OCI-LY1 (cell line): ENCODE measurements around the gene TMEM119.

Experiments used
- H2AFZ ChIP-seq: fragments of 200-600 bp; sonication (generic), shearing (Covaris generic); 2 replicates; pipeline ENCODE4 v1.6.0; 2014; ENCODE audit warnings: antibody characterized with exemption, mild to moderate bottlenecking, low read length
- H3F3A ChIP-seq: fragments of 200-600 bp; sonication (generic), shearing (Covaris generic); 2 replicates; pipeline ENCODE4 v1.6.0; 2014; ENCODE audit warnings: mild to moderate bottlenecking, antibody characterized with exemption, low read length, moderate library complexity; ENCODE audit not compliant: insufficient read depth
- H3K27ac ChIP-seq: fragments of 200-600 bp; sonication (generic); 2 replicates; pipeline ENCODE4 v1.5.1; 2014; ENCODE audit warnings: low read length, mixed run types, mild to moderate bottlenecking, low read depth; ENCODE audit not compliant: poor library complexity, severe bottlenecking
- H3K27me3 ChIP-seq: fragments of 200-600 bp; sonication (generic); 2 replicates; pipeline ENCODE4 v1.6.0; 2014; ENCODE audit warnings: antibody characterized with exemption, mild to moderate bottlenecking, low read length, moderate library complexity; ENCODE audit not compliant: insufficient read depth
- H3K36me3 ChIP-seq: fragments of 200-600 bp; sonication (generic); 2 replicates; pipeline ENCODE4 v1.6.1; 2014; ENCODE audit warnings: mild to moderate bottlenecking, antibody characterized with exemption, low read length, moderate library complexity, mixed read lengths; ENCODE audit not compliant: insufficient read depth
- H3K4me1 ChIP-seq: fragments of 200-600 bp; sonication (generic); 2 replicates; pipeline ENCODE4 v1.5.1; 2014; ENCODE audit warnings: mild to moderate bottlenecking, low read length, moderate library complexity; ENCODE audit not compliant: insufficient read depth, severe bottlenecking
- H3K4me2 ChIP-seq: fragments of 200-600 bp; sonication (generic), shearing (Covaris generic); 2 replicates; pipeline ENCODE4 v1.6.1; 2014; ENCODE audit warnings: low read length
- H3K4me3 ChIP-seq: fragments of 200-600 bp; sonication (generic); 2 replicates; pipeline ENCODE4 v1.5.1; 2014; ENCODE audit warnings: low read length, low read depth, mild to moderate bottlenecking, mixed read lengths; ENCODE audit not compliant: poor library complexity, severe bottlenecking
- H3K79me2 ChIP-seq: fragments of 200-600 bp; shearing (Covaris generic); 2 replicates; pipeline ENCODE4 v1.6.1; 2016; ENCODE audit warnings: mixed run types, low read length, mixed read lengths; ENCODE audit not compliant: insufficient read depth
- H3K9ac ChIP-seq: fragments of 200-600 bp; sonication (generic), shearing (Covaris generic); 2 replicates; pipeline ENCODE4 v1.6.1; 2014; ENCODE audit warnings: mild to moderate bottlenecking, low read length, mixed read lengths
- H3K9me2 ChIP-seq: fragments of 200-600 bp; sonication (generic), shearing (Covaris generic); 2 replicates; pipeline ENCODE4 v1.6.1; 2014; ENCODE audit warnings: low read depth, mild to moderate bottlenecking, low read length, mixed read lengths
- H3K9me3 ChIP-seq: fragments of 200-600 bp; shearing (Covaris generic); 2 replicates; pipeline ENCODE4 v1.6.1; 2014; ENCODE audit warnings: low read length, mixed read lengths
- H4K20me1 ChIP-seq: fragments of 200-600 bp; sonication (generic), shearing (Covaris generic); 2 replicates; pipeline ENCODE4 v1.6.0; 2016; ENCODE audit warnings: mild to moderate bottlenecking, low read length; ENCODE audit not compliant: insufficient read depth
- EZH2 ChIP-seq: fragments of 200-600 bp; sonication (generic), shearing (Covaris generic); IDR thresholded peaks from 2 replicates; pipeline ENCODE4 v1.8.0; 2017; ENCODE audit warnings: borderline replicate concordance, mixed run types, mild to moderate bottlenecking, antibody characterized with exemption, low read length, moderate library complexity, mixed read lengths
- TF ChIP-seq, protein P1 (sequence below): fragments of 200-600 bp; sonication (generic), shearing (Covaris generic); IDR thresholded peaks from 2 replicates; pipeline ENCODE4 v1.5.1; 2017; ENCODE audit warnings: mild to moderate bottlenecking, antibody characterized with exemption, low read length, moderate library complexity, mixed read lengths

The TMEM119 gene

DNA sequence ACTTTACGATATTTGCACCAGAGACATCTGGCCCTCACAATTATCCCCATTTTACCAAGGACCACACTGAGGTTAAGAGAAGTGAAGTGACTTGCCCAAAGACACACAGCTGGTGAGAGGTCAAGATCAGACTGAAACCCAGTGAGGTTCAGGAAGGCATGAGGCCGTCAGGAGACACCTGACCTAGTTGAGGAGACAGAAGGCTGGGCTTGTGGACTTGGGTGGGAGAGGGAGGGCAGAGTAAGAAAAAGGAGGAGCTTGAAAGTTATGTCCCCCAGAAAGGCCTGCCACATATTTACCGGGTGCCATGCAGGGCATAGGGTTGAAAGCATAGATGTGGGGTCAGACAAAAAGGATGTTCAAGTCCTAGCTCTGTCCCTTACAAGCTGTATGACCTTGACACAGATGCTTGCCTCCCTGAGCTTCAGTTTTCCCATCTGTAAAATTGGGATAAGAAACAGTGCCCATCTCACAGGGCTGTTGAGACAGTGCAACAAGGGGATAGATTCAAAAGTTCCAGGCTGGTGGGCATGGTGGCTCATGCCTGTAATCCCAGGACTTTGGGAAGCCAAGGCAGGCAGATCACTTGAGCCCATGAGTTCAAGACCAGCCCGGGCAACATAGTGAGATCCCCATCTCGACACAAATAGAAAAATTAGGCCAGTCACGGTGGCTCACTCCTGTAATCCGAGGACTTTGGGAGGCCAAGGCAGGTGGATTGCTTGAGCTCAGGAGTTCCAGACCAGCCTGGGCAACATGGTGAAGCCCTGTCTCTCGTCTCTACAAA is 29.4 kb upstream of the TMEM119 start:
- H3K4me1 ChIP-seq: peaks cover 23% of the 10 kb centered on the region
- no peak overlapping the region for H3K27ac ChIP-seq
- no peaks in the 10 kb centered on the region for H3K9me2 ChIP-seq
- H3K79me2 ChIP-seq: no peaks in the 10 kb centered on the region
- H3K4me3 ChIP-seq: no peak overlapping the region
- no peak overlapping the region for H3K4me2 ChIP-seq
- H3K9ac ChIP-seq: no peak overlapping the region
- no peaks in the 10 kb centered on the region for H3K36me3 ChIP-seq
- H2AFZ ChIP-seq: no peak overlapping the region
- TF ChIP-seq, protein P1, sequence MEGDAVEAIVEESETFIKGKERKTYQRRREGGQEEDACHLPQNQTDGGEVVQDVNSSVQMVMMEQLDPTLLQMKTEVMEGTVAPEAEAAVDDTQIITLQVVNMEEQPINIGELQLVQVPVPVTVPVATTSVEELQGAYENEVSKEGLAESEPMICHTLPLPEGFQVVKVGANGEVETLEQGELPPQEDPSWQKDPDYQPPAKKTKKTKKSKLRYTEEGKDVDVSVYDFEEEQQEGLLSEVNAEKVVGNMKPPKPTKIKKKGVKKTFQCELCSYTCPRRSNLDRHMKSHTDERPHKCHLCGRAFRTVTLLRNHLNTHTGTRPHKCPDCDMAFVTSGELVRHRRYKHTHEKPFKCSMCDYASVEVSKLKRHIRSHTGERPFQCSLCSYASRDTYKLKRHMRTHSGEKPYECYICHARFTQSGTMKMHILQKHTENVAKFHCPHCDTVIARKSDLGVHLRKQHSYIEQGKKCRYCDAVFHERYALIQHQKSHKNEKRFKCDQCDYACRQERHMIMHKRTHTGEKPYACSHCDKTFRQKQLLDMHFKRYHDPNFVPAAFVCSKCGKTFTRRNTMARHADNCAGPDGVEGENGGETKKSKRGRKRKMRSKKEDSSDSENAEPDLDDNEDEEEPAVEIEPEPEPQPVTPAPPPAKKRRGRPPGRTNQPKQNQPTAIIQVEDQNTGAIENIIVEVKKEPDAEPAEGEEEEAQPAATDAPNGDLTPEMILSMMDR: no peak
- TF ChIP-seq EZH2: no peak
- H3K9me3 ChIP-seq: no peaks in the 10 kb centered on the region
- H3F3A ChIP-seq: no peaks in the 10 kb centered on the region
- no peaks in the 10 kb centered on the region for H4K20me1 ChIP-seq
- no peaks in the 10 kb centered on the region for H3K27me3 ChIP-seq

- no peaks in the 10 kb centered on the region for H3K27me3 ChIP-seq
- no peak overlapping the region for H3K9ac ChIP-seq
- no peaks in the 10 kb centered on the region for H3K9me3 ChIP-seq
- H4K20me1 ChIP-seq: no peaks in the 10 kb centered on the region
- H3K9me2 ChIP-seq: no peaks in the 10 kb centered on the region
- H3K79me2 ChIP-seq: no peaks in the 10 kb centered on the region
- no peaks in the 10 kb centered on the region; the same call in 1 of the 2 replicates for H3K36me3 ChIP-seq
- H3K4me1 ChIP-seq: peaks cover 14% of the 10 kb centered on the region
- H3K4me2 ChIP-seq: no peak overlapping the region
- H3K4me3 ChIP-seq: no peak overlapping the region
- H3K27ac ChIP-seq: no peak overlapping the region
- no peak overlapping the region for H2AFZ ChIP-seq
- TF ChIP-seq EZH2: no peak
- TF ChIP-seq, protein P1: no peak
- H3F3A ChIP-seq: no peaks in the 10 kb centered on the region
Measured at GRCh38 chr12:108625228-108625627, 27.3 kb upstream of the TMEM119 start.

DNA sequence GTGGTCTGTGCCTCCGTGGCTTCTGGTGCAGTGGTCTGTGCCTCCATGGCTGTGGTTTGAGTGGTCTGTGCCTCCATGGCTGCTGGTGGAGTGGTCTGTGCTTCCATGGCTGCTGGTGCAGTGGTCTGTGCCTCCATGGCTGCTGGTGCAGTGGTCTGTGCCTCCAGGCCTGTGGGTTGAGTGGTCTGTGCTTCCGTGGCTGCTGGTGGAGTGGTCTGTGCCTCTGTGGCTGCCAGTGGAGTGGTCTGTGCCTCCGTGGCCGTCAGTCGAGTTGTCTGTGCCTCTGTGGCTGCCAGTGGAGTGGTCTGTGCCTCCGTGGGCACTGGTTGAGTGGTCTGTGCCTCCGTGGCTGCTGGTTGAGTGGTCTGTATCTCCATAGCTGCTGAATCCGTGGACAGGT is 25.7 kb upstream of the TMEM119 start:
- Histone ChIP-seq H4K20me1 (no peaks in the 10 kb centered on the region), H3K9ac (no peak overlapping the region), H2AFZ (no peak overlapping the region), H3K9me2 (no peaks in the 10 kb centered on the region), H3F3A (no peaks in the 10 kb centered on the region), H3K79me2 (no peaks in the 10 kb centered on the region), H3K4me1 (peaks cover 11% of the 10 kb centered on the region), H3K27me3 (no peaks in the 10 kb centered on the region), H3K36me3 (no peaks in the 10 kb centered on the region; the same call in 1 of the 2 replicates), H3K9me3 (no peaks in the 10 kb centered on the region), H3K4me3 (no peak overlapping the region), H3K27ac (no peak overlapping the region), H3K4me2 (no peak overlapping the region)
- TF ChIP-seq, protein P1: no peak
- TF ChIP-seq EZH2: no peak
